HG02884 (cell line): ENCODE results near the gene CGREF1.
"Not testable (repeated sequence)": the region's sequence is repeated elsewhere in the genome, so short reads cannot be mapped to it uniquely, and the experiment has no call there.

Source experiments
- ATAC-seq: cut with Tn5 transposase; IDR thresholded peaks from one replicate; pipeline ENCODE4 v1.9.1; 2021; ENCODE audit warnings: mild to moderate bottlenecking, moderate library complexity; ENCODE audit not compliant: unreplicated experiment

Gene CGREF1

GRCh38 chr2:27115519-27115918 lies 3.4 kb downstream of the CGREF1 start:
- no peak for ATAC-seq

GRCh38 chr2:27111392-27112078 lies 7.4 kb downstream of the CGREF1 start:
- not testable (repeated sequence) for ATAC-seq

- not testable (repeated sequence) for ATAC-seq
Measured at GRCh38 chr2:27110603-27111352, 8.2 kb downstream of the CGREF1 start.

GRCh38 chr2:27109083-27109482 lies 9.8 kb downstream of the CGREF1 start:
- no peak for ATAC-seq

- no peak for ATAC-seq
Measured at GRCh38 chr2:27108221-27108620, 10.7 kb downstream of the CGREF1 start.

- ATAC-seq: no peak
Measured at GRCh38 chr2:27105981-27106380, 12.9 kb downstream of the CGREF1 start.

GRCh38 chr2:27102329-27102728 lies 16.6 kb downstream of the CGREF1 start:
- ATAC-seq: no peak

- ATAC-seq: no peak
Measured at GRCh38 chr2:27100036-27100435, 18.9 kb downstream of the CGREF1 start.

- no peak for ATAC-seq
Measured at GRCh38 chr2:27099334-27099955, 19.5 kb downstream of the CGREF1 start.

- no peak for ATAC-seq
Measured at GRCh38 chr2:27097341-27097740, 21.6 kb downstream of the CGREF1 start.

GRCh38 chr2:27096748-27097297 lies 22.1 kb downstream of the CGREF1 start:
- ATAC-seq: no peak

- no peak for ATAC-seq
Measured at GRCh38 chr2:27095745-27096651, 22.9 kb downstream of the CGREF1 start.

- ATAC-seq: no peak
Measured at GRCh38 chr2:27095427-27095744, 23.5 kb downstream of the CGREF1 start.

- ATAC-seq: no peak
Measured at GRCh38 chr2:27094353-27094984, 24.5 kb downstream of the CGREF1 start.

GRCh38 chr2:27093430-27094352 lies 25.2 kb downstream of the CGREF1 start:
- ATAC-seq: no peak

GRCh38 chr2:27092696-27093429 lies 26.1 kb downstream of the CGREF1 start:
- ATAC-seq: no peak

GRCh38 chr2:27091746-27092695 lies 26.9 kb downstream of the CGREF1 start:
- no peak for ATAC-seq
